ENCODE measurements around the gene PIGQ.

DNA sequence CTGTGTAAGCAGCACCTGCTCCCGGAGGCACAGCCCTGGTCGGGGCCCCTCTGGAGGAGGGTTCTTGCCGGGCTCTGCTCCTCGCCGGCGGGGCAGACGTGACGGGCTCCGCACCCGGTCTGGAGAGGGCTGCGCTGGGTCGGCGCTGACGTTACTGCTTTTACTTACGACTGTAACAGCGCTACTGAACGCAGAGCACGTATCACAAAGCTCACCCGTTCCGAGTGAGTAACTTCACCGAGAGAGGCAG, 18.8 kb downstream of the PIGQ start:
- TF ChIP-seq, protein P1, sequence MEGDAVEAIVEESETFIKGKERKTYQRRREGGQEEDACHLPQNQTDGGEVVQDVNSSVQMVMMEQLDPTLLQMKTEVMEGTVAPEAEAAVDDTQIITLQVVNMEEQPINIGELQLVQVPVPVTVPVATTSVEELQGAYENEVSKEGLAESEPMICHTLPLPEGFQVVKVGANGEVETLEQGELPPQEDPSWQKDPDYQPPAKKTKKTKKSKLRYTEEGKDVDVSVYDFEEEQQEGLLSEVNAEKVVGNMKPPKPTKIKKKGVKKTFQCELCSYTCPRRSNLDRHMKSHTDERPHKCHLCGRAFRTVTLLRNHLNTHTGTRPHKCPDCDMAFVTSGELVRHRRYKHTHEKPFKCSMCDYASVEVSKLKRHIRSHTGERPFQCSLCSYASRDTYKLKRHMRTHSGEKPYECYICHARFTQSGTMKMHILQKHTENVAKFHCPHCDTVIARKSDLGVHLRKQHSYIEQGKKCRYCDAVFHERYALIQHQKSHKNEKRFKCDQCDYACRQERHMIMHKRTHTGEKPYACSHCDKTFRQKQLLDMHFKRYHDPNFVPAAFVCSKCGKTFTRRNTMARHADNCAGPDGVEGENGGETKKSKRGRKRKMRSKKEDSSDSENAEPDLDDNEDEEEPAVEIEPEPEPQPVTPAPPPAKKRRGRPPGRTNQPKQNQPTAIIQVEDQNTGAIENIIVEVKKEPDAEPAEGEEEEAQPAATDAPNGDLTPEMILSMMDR (conservative IDR thresholded peaks at IDR 0.05; ENCODE audit: low read depth in 2 of 2), result no peak
- TF ChIP-seq POLR2AphosphoS5 (IDR thresholded peaks at IDR 0.05; ENCODE audit: low read depth) (no peak), EZH2 (IDR thresholded peaks at IDR 0.05; ENCODE audit: low read depth, unreplicated experiment) (no peak), EZH2phosphoT487 (IDR thresholded peaks at IDR 0.05; ENCODE audit: unreplicated experiment) (no peak), JUNB (IDR thresholded peaks at IDR 0.05; ENCODE audit: unreplicated experiment) (no peak), CREB1 (CRISPR knock-in tag; IDR thresholded peaks at IDR 0.05; ENCODE audit: low read depth) (no peak), STAT1 (IDR thresholded peaks at IDR 0.05; ENCODE audit: unreplicated experiment) (no peak), NANOG (IDR thresholded peaks at IDR 0.05; ENCODE audit: borderline replicate concordance) (no peak), ZNF331 (CRISPR knock-in tag; IDR thresholded peaks at IDR 0.05; ENCODE audit: low read depth) (no peak)
- TF ChIP-seq, protein P2, sequence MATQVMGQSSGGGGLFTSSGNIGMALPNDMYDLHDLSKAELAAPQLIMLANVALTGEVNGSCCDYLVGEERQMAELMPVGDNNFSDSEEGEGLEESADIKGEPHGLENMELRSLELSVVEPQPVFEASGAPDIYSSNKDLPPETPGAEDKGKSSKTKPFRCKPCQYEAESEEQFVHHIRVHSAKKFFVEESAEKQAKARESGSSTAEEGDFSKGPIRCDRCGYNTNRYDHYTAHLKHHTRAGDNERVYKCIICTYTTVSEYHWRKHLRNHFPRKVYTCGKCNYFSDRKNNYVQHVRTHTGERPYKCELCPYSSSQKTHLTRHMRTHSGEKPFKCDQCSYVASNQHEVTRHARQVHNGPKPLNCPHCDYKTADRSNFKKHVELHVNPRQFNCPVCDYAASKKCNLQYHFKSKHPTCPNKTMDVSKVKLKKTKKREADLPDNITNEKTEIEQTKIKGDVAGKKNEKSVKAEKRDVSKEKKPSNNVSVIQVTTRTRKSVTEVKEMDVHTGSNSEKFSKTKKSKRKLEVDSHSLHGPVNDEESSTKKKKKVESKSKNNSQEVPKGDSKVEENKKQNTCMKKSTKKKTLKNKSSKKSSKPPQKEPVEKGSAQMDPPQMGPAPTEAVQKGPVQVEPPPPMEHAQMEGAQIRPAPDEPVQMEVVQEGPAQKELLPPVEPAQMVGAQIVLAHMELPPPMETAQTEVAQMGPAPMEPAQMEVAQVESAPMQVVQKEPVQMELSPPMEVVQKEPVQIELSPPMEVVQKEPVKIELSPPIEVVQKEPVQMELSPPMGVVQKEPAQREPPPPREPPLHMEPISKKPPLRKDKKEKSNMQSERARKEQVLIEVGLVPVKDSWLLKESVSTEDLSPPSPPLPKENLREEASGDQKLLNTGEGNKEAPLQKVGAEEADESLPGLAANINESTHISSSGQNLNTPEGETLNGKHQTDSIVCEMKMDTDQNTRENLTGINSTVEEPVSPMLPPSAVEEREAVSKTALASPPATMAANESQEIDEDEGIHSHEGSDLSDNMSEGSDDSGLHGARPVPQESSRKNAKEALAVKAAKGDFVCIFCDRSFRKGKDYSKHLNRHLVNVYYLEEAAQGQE (IDR thresholded peaks at IDR 0.05; ENCODE audit: unreplicated experiment), result no peak
- TF ChIP-seq, protein P3, sequence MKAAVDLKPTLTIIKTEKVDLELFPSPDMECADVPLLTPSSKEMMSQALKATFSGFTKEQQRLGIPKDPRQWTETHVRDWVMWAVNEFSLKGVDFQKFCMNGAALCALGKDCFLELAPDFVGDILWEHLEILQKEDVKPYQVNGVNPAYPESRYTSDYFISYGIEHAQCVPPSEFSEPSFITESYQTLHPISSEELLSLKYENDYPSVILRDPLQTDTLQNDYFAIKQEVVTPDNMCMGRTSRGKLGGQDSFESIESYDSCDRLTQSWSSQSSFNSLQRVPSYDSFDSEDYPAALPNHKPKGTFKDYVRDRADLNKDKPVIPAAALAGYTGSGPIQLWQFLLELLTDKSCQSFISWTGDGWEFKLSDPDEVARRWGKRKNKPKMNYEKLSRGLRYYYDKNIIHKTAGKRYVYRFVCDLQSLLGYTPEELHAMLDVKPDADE (IDR thresholded peaks at IDR 0.05), result no peak

All from GM23338 (cell line).